SK-N-DZ (cell line): Measurements from ENCODE around the gene RASA3.
A peak's percentile ranks its signal among the peaks of the same experiment; 100 is the strongest.
"Not testable (repeated sequence)": the region's sequence is repeated elsewhere in the genome, so short reads cannot be mapped to it uniquely, and the experiment has no call there.

Experiments used
- DNase-seq: peaks from one replicate; pipeline ENCODE4 v3.0.0-alpha.2; 2015; ENCODE audit warnings: low spot score

Gene RASA3

DNA sequence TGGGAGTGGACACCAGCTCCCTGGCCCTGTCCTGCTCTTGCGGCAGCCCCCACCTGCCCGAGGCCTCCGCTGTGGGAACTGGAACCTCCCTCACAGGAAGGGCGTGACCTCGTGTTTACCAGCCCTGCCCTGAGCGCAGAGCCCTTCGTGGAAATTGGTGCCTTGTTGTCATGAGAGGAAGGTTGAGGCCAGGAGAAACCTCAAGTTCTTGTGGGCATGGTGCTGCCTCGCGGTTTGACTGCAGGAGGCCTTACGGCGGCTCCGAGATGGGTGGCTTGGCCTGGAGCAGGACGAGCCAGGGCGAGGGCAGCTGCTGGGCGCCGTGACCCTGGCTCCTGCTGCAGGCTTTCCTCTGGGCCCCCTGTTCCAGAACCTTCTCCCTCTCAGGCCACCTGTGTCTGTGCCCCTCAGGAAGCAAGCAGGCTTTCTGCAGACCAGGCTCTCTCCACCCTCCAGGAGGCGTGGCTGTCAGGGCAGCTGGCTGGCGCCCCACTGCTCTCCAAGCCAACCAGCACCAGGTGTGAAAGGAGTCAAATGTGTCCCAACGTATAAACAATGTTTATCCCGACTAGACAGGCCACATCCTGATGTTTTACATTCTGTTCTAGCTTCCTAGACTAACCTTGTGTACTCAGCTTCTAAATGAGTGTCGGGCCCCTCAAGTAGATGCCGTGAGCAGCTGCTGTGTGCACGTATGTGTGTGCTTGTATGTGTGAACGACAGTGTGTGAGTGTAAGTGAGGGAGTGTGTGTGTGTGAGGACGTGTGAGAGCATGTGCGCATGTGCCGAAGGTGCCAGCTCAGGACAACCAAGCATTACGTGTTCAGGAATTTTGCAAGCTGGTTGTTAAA, 10.4 kb upstream of the RASA3 start:
- no peak for DNase-seq

DNA sequence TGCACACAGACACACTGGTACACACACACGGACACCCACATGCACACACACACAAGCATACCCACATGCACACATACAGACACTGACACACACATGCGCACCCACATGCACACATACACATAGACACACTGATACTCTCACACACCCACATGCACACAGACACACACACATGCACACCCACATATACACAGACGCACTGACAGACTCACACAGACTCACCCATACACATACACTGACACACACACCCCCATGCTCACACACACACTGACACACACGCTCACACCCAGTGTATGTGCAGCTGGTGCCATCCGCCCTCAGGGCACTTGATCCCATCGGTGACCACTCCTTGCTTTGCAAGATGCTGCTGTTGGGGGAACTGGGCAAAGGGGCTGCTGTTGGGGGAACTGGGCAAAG, 9.7 kb upstream of the RASA3 start:
- DNase-seq = no peak

DNA sequence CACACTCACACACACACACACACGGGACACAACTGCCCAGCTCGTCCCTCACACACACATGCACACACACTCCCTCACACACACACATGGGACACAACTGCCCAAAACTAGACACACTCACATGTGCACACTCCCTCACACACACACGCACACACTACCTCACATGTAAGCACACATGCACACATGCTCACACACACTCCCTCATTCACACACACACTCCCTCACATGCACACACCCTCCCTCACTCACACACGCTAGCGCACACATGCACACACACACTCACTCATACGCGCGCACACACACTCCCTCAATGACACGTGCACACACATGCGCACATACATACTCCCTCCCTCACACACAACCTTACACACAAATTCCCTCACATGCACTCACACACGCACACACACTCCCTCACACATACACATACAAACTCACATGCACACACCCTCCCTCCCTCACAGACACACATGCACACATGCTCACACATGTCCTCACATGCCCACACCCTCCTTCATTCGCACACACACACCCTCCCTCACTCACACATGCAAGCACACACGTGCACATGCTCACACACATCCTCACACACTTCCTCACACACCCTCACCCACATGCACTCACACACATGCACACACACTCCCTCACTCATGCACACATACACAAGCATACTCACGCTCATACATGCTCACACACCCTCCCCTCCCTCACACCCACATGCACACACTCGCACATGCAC, 9.0 kb upstream of the RASA3 start:
- DNase-seq = no peak

DNA sequence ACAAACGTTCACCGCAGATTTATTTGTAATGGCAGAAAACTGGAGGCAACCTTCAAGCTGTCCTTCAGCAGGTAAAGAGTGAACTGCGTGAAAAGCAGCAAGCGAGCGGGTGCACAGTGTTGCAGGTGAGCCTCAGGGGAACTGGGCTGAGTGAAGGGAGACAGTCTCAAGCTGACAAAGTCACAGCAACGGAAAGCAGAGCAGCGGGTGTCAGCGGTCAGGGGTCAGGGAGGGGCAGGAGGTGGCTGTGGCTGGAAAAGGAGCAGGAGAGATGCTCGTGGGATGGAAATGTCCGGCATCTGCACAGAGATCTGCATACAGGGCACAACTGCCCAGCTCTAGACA, 8.5 kb upstream of the RASA3 start:
- no peak for DNase-seq

DNA sequence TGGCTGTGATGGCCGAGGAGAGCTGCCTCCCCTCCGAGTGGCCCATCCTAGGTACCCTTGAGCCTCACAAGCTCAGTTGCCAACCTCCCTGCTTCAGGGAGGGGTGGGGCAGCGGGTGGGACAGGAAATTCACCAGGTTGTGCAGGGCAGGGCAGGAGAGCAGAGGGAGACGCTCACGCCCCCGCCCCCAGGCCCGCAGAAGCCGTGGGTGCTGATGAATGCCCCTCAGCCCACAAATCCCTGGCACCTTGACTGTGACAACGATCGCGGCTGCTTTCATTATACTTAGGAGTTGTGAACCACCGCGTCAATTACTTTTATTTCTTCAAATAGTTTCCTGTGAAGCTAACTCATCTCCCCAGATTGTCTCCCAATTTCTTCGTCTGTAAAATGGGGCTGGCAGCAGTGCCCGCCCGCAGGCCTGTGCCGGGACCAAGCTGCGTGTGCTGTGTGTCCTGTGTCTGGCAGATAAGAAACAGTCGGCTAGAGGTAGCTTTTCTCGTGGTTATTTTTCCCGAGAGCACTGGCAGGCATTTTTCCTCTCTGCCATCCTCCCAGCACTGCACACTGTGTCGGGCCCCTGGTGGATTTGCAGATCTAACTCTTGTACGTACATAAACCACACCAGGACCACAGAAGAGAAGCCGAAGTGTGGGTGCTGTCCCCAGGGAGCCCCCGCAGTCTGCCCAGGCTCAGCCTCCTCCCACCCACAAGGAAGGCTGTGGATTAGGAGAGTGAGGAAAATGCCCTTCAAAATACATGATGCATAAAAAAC, 7.9 kb upstream of the RASA3 start:
- no peak for DNase-seq

DNA sequence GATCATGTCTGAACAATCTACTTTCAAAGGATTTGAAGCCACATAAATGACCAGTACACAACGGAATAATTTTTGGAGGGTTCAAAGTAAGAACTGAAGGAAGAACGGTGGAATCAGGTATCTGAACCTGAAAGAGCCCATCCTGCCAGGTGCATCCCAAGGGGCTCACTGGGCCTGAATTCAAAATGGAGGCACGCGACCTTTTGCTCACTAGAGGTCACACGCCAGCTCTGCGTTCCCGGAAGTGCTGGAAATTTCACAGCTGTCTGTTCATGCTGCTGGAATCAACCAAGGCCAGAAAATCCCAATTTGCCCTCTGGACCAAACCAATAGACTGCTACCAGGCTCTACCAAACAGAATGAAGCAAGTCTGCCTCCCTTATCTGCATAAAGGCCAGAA, 4.2 kb upstream of the RASA3 start:
- no peak for DNase-seq

DNA sequence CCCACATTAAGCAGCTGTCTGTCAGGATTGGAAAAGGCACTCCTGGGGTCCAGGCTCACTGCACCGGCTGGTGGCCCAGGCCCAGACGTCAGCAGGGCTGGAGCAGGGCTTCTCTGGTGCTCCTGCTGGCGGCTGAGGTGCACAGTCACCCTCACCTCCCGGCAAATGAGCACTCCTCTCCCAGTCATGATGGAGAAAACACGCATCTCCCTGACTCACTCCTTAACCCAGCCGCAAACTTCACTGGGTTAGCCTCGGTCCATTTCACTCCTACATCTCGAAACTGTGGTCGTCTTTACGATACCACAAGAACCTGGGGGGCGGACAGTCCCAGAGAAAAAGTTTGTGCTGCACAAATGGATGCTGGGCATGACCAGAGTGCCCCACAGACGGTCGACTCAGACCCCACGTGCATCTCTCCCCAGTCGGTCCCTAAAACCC, 3.3 kb upstream of the RASA3 start:
- DNase-seq = no peak

DNA sequence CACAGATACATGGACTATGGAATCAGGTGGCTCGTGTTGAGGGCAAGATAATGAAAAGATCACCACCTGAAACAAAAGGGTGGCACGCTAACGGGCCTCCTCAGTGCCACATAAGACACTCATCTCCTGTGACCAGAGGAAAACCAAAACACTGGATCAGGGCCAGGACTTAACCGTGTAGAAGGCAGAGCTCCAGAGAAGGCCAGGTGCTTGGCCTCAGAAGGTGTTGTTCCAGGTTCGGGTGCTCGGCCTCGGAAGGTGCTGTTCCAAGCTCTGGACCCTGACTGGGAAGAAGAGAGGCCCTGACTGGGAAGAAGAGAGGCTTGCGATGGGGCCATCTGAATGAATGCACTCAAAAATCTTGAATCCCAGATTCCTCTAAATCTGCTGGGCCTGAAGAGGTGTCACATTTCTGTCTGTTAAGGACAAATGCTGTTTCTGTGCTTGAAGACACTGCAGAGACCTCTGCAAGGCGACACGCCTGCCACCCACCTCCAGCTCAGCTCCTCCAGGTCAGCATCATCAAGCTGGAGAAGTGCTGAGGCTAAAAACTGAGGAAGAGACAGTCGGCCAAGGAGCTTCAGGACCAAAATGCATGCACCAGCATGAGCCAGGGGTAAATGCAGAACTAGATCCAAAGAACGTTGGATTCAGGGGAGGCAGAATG, 2.7 kb upstream of the RASA3 start:
- DNase-seq = no peak

DNA sequence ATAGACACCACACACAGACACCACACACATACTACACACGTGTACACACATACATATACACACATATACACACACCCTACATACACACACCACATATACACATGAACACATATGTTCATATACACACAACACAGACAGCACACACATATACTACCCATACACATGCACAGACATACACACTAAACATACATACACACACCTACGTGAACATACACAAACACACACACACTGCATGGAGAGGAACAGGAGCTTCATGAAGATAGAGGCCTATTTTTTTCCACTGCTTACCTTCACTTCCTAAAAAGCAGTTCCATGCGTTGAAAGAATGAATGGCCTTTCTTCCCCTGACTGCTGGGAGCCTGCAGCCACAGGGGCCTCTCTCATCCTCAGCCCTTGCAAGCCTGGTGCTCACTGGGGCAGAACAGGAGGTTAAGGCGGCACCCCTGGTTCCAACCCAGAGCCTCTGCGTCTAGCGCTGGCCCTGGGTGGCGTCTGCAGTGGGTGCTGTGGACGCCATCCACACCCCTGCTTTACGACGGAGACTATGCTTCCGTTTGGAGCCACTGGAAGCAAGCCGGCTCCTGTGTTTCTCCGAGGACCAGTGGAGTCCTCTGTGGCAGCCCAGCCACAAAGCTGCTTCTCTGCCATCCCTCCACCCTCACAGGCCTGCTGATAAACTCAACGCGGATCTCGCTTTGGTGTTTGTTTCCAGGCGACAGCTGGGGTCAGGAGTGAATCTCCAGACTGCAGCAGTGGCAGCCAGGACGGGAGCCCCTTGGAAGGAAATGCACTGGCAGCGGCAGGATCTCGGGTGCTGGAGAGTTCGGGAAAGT, 1.9 kb upstream of the RASA3 start:
- peak; percentile 66 for DNase-seq

DNA sequence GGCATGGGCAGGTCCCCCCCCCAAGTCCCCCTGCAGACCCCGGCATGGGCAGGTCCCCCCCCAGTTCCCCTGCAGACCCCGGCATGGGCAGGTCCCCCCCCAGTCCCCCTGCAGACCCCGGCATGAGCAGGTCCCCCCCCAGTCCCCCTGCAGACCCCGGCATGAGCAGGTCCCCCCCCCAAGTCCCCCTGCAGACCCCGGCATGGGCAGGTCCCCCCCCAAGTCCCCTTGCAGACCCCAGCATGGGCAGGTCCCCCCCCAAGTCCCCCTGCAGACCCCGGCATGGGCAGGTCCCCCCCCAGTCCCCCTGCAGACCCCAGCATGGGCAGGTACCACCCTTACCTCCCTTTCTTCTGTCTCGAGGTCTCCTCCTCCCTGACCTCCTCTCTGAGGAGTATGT, 1.1 kb upstream of the RASA3 start:
- not testable (repeated sequence) for DNase-seq

DNA sequence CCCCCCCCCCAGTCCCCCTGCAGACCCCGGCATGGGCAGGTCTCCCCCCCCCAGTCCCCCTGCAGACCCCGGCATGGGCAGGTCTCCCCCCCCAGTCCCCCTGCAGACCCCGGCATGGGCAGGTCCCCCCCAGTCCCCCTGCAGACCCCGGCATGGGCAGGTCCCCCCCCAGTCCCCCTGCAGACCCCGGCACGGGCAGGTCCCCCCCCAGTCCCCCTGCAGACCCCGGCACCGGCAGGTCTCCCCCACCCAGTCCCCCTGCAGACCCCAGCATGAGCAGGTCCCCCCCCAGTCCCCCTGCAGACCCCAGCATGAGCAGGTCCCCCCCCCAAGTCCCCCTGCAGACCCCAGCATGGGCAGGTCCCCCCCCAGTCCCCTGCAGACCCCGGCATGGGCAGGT, 703 bp upstream of the RASA3 start:
- not testable (repeated sequence) for DNase-seq

DNA sequence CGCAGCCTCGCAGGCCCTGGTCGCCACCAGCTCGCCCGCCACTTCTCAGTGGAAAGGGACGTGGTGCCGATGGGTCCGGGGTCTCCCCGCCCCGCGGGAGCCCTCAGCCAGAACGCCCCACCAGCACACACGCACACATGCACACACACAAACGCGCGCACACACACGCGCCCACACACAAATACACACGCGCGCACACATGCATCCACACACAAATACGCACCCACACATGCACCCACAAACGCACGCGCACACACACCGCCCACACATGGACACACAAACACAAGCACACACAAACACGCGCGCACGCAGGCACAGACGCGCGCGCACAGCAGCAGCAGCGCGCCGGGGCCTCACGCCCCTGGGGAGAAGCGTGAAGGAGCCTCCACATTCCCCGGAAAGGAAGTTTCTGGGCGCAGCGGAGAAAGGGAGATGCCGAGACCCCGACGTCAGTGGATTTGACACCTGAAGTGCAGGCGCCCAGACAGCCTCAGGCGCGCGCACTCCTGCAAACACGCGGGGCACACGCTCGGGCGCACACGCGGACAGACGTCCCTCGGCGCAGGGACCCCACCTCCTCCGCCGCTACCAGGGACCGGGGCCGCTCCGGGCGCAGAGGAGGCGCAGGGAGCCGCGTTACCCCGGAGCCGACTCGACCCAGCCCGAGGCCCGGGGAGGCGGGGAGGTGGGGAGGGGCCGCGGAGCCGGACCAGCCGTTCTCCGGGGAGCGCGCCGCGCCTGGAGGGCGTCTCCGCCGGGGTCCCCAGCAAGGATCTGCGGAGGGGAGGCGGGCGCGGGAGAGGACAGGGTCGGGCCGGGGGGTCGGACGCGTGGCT, 622 bp downstream of the RASA3 start:
- no peak for DNase-seq

DNA sequence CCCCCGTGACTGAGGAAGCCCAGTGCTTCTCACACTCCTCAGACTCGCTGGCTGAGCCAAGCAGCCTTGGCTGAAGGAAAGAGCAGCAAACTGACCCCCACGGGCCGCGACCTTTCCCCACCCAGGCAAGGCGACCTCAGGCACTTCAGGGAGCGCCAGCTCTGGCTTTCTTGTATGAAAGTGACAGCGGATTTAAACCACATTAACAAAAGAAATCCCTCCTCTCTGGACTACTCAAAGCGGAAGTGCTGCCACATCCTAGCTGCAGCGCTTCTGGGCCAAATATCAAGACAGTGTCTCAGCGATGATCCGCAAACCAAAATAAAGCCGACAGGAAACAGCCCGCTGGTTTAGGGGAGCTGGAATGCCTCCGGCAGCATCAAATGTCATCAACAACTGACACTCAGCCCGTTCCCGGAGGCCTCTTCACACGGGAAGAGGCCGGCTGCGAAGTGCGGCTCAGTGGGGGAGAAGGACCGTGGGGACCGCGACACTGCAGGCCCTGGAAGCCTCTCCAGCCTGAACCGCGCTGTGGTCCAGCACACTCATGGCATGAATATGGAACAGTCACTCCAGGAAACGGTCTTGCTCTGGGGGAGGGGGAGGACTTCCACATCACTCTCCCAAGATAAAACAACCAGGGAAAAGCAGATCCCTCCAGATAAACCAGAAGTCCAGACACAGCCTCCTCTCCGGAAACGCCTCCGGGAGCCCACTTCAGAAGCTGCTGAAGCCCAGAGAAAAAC, 1.4 kb downstream of the RASA3 start:
- DNase-seq = peak; percentile 79

DNA sequence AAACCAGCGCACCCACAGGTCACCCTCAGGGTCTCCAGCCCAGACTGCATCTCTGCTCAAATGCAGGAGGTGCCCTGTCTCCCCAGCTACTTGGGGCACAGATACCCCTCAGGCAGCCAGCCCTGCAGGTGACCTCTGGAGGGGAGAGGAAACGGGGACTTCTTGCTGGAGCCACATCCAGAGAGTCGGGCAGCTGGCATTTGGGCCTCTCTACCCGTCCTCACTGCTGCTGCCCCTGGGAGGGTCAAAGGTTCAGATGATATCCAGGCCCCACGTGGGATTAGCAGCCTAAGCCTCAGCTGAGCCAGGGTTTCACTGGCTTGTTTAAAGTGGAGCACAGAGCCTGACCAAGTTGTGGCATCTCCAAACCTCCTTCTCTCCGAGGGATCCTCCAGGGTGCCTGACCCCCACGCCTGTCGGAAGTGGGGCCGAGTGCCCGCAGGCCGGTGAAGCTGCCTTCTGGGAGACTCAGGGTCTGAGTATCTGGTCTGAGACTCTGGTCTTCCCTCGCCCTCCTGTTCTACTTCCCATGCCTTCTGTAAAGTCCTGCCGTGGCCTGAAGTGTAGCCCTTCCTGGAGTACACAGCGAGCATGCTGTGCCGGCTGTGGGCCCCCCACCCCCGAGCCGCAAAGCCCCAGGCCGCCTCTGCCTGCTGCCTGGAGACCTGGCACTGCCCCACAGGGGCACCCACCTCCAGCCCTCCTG, 2.1 kb downstream of the RASA3 start:
- no peak for DNase-seq

DNA sequence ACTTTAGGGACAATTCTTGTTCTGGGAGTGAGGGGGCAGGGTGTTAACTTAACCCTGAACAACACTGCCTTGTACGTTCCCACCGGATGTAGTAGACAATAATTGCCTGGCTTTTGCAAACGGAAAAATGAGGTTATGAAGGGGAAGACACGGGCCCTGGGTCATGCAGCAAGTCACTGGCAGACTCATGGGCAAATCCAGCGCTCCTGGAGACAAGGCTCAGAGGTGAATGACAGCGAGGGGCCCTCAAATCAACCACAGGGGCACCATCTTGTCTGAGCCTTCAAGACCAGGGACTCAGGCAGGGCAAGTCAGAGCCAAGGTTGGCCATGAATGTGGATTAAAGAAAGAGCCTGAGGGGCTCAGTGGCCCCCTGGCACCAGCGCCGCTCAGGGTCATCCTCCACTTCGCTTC, 2.8 kb downstream of the RASA3 start:
- DNase-seq = no peak

DNA sequence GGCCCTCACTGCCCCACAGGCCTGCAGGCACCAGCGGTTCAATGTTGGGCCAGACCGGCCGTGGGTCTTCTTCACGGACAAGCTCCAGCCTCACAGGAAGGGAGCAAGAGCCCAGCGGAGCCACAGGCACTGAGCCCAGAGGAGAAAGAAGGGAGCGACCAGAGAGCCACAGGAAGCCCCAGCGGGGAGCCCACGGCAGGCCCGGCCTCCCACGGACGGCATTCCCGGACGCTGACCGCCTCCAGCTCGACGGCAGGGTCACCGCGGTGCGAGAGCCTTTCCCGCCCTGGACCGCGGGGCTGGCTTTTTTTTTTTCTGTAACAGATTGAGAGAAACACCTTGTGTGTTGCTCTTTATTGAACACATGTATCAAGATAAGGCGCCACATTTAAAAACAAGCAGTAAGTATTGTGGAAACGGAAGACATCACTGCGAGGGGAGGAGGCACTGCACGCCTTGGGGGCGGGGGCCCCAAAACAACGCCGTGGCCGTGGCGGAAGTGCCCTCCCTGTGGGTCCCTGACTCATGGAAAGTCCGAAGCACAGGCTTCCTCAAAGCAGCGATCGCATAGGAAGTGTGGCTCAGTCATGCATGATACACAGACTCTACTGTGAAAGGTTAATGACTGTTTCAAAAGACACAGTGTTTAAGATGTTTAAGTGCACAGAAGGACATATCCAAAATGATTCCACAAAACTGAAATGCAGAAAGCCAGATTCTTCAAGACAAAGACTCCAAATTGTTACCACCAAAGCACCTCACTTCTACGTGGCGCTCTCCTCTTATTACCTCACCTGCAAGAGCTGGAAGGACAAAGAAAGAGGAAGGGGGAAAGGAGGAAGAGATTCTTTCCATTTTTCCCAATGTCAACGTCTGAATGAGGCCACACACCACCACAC, 3.5 kb downstream of the RASA3 start:
- DNase-seq = no peak

DNA sequence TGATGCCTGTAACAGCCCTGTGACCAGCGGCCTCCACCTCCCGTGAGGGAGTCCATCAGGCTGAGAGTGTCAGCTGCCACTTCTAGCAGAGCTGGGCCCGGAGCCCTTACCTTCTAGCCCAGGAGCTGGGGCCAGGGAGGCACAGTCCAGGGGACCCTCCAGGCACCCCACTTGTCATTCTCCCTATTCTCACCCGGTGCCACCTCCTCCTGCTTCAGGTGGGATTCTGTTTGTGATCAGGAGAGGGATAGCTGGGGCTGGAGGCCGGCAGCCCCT, 4.1 kb downstream of the RASA3 start:
- no peak for DNase-seq
